A549 (cell line): ENCODE data around the gene ZNF682. TPM values are rescaled to one million over a fixed set of nuclear protein-coding genes. Genes with fewer than 3 reads are reported as not detected.
"Not testable (repeated sequence)": the region's sequence is repeated elsewhere in the genome, so short reads cannot be mapped to it uniquely, and the experiment has no call there.

Experiments used
- ATAC-seq, 2 experiments: fragments of 200-7000 bp in 1 of 2; fragments of >200 bp in 1 of 2; cut with Nextera tagmentation in 1 of 2; cut with Tn5 transposase in 1 of 2; 3 replicates each; pipeline versions ENCODE4 v1.8.0 to v1.9.1; 2018 to 2020; ENCODE audit warnings: mild to moderate bottlenecking in 1 of 2, moderate library complexity in 1 of 2
- CTCF ChIA-PET: fragments of 300-600 bp; sonication (Branson Sonifier 250); formaldehyde crosslinking; extraction: SDS; loops from one replicate; lab custom pipeline; 2021; ENCODE audit warnings: antibody characterized with exemption, inconsistent platforms; lab: Yijun Ruan, JAX
- POLR2A ChIA-PET: fragments of 350-600 bp; formaldehyde crosslinking; extraction: SDS; loops from one replicate; lab custom pipeline; 2021; ENCODE audit warnings: antibody characterized with exemption, inconsistent platforms; lab: Yijun Ruan, JAX
- DNase-seq, 2 experiments: peaks; one replicate each; pipeline versions ENCODE4 v3.0.0 to v3.0.0-alpha.2; 2011 to 2016; ENCODE audit warnings: low read depth in 1 of 2, low spot score in 1 of 2
- FAIRE-seq: peaks from 2 replicates; lab custom pipeline; 2011; peaks lifted over from hg19 to GRCh38; lab: Jason Lieb, UNC
- H3K27ac ChIP-seq, 2 experiments: fragments of >200 bp; sonication (Bioruptor Twin); formaldehyde crosslinking; 3 replicates each; pipeline ENCODE4 v1.5.1; 2016 to 2017
- H3K4me1 ChIP-seq: fragments of >200 bp; sonication (Bioruptor Twin); formaldehyde crosslinking; 3 replicates; pipeline ENCODE4 v1.6.1; 2016
- H3K4me2 ChIP-seq: fragments of >200 bp; sonication (Bioruptor Twin); formaldehyde crosslinking; 3 replicates; pipeline ENCODE4 v1.6.1; 2016
- H3K4me3 ChIP-seq: fragments of >200 bp; sonication (Bioruptor Twin); formaldehyde crosslinking; 3 replicates; pipeline ENCODE4 v1.5.1; 2016
- H3K9me3 ChIP-seq: fragments of >200 bp; sonication (Bioruptor Twin); formaldehyde crosslinking; 3 replicates; pipeline ENCODE4 v1.6.1; 2016
- BCL3 ChIP-seq: fragments of >200 bp; sonication (Bioruptor Twin); formaldehyde crosslinking; IDR thresholded peaks from 3 replicates; pipeline ENCODE4 v1.6.1; 2016
- CBX2 ChIP-seq: fragments of 200-600 bp; sonication (generic); IDR thresholded peaks from 2 replicates; pipeline ENCODE4 v1.6.1; 2016; ENCODE audit warnings: low read depth, mild to moderate bottlenecking, borderline replicate concordance
- CBX8 ChIP-seq: fragments of 200-600 bp; sonication (generic); IDR thresholded peaks from 2 replicates; pipeline ENCODE4 v1.6.1; 2016
- CHD2 ChIP-seq: fragments of 150-350 bp; IDR thresholded peaks from 2 replicates; pipeline ENCODE4 v1.6.1; 2014; ENCODE audit warnings: low read length; ENCODE audit not compliant: partially characterized antibody
- E2F6 ChIP-seq: IDR thresholded peaks from 2 replicates; pipeline ENCODE4 v1.6.1; 2012; ENCODE audit warnings: low read depth, borderline replicate concordance
- EHF ChIP-seq: fragments of 250-450 bp; sonication (Bioruptor Pico); IDR thresholded peaks from 2 replicates; pipeline ENCODE4 v1.5.0; 2020; ENCODE audit warnings: mild to moderate bottlenecking
- EHMT2 ChIP-seq: fragments of 200-600 bp; sonication (generic); IDR thresholded peaks from 2 replicates; pipeline ENCODE4 v1.6.1; 2016; ENCODE audit warnings: antibody characterized with exemption, low read depth, mild to moderate bottlenecking, moderate library complexity
- HMGXB4 ChIP-seq: fragments of 250-450 bp; sonication (Bioruptor Pico); IDR thresholded peaks from 2 replicates; pipeline ENCODE4 v1.5.0; 2021; ENCODE audit warnings: mild to moderate bottlenecking, moderate library complexity, borderline replicate concordance
- HOXA7 ChIP-seq: fragments of 250-450 bp; sonication (Bioruptor Pico); IDR thresholded peaks from 2 replicates; pipeline ENCODE4 v1.5.0; 2020; ENCODE audit warnings: mild to moderate bottlenecking, moderate library complexity
- MAFK ChIP-seq: fragments of 450-650 bp; IDR thresholded peaks from 2 replicates; pipeline ENCODE4 v1.6.1; 2014; ENCODE audit not compliant: partially characterized antibody
- MAX ChIP-seq: IDR thresholded peaks from 2 replicates; pipeline ENCODE4 v1.6.1; 2012
- MYC ChIP-seq: IDR thresholded peaks from 2 replicates; pipeline ENCODE4 v1.6.1; 2012; ENCODE audit warnings: mild to moderate bottlenecking, inconsistent platforms, low read length, improper control_type of control experiment, borderline replicate concordance
- NR3C1 ChIP-seq: fragments of >200 bp; sonication (Bioruptor Twin); formaldehyde crosslinking; IDR thresholded peaks from 3 replicates; pipeline ENCODE4 v1.6.1; 2017
- POLR2A ChIP-seq: IDR thresholded peaks from 2 replicates; pipeline ENCODE4 v1.6.1; 2012; ENCODE audit warnings: mild to moderate bottlenecking, low read length
- RAD21 ChIP-seq, 2 experiments: fragments of >200 bp in 1 of 2; sonication (Bioruptor Twin) in 1 of 2; formaldehyde crosslinking in 1 of 2; IDR thresholded peaks in 1 of 2; conservative IDR thresholded peaks in 1 of 2; 2 replicates in 1 of 2; 3 replicates in 1 of 2; pipeline ENCODE4 v1.6.1; 2012 to 2018; ENCODE audit warnings: inconsistent platforms in 1 of 2
- TP53 ChIP-seq: fragments of 250-450 bp; sonication (Bioruptor Pico); IDR thresholded peaks from 2 replicates; pipeline ENCODE4 v1.5.0; 2021; ENCODE audit warnings: mild to moderate bottlenecking, moderate library complexity
- ZC3H11A ChIP-seq: fragments of 450-650 bp; IDR thresholded peaks from 2 replicates; pipeline ENCODE4 v1.6.1; 2014; ENCODE audit warnings: antibody characterized with exemption, mild to moderate bottlenecking
- WGBS: methylation state at CpG from one replicate; pipeline ENCODE4 v1.1.6; 2017; ENCODE audit errors: missing lambda C conversion rate; 5-methylcytosine and 5-hydroxymethylcytosine counted together
- polyA plus RNA-seq, 4 experiments: library from polyadenylated mRNA; depleted of rRNA in 3 of 4; stranded (reverse); fragments of >200 nt; fragmentation: RNase III in 1 of 4; extraction: RNeasy Plus Mini Kit Qiagen cat#74134 plus additional on column Dnase treatment in 1 of 4; gene quantifications; 2 replicates in 3 of 4; 3 replicates in 1 of 4; pipeline ENCODE4 v1.2.3, GENCODE V29; 2011 to 2017

Gene ZNF682
- polyA plus RNA-seq, 2 of the 4 experiments (the other 2 are of a cell fraction): not detected

- H3K27ac ChIP-seq: no peak overlapping the region
- POLR2A ChIA-PET: no interaction called here
- DNase-seq (no peak), ATAC-seq (no peak), FAIRE-seq (no peak)
- H3K4me1 ChIP-seq: no peaks in the 10 kb centered on the region
- WGBS: 15% methylated on average over 7 of the region's 7 CpGs
- H3K4me2 ChIP-seq: no peak overlapping the region
- CTCF ChIA-PET: no interaction called here
- no peak overlapping the region for H3K4me3 ChIP-seq
- H3K9me3 ChIP-seq: no peaks in the 10 kb centered on the region
- TF ChIP-seq HOXA7 (CRISPR knock-in tag) (no peak), CBX2 (no peak), MAX (no peak), TP53 (no peak), E2F6 (no peak)
These were observed 74.9 kb downstream of the ZNF682 start for GRCh38 chr19:19964416-19964815.

- H3K4me2 ChIP-seq, H3K9me3 ChIP-seq, H3K4me1 ChIP-seq, CTCF ChIA-PET, H3K4me3 ChIP-seq, ATAC-seq, POLR2A ChIA-PET, FAIRE-seq, H3K27ac ChIP-seq: not testable (repeated sequence)
- peak in 1 of 2 experiments; percentile 32; a peak in 1 of 5 replicates for TF ChIP-seq RAD21 (conservative IDR thresholded peaks at IDR 0.05 in 1 of 2, IDR thresholded peaks at IDR 0.05 in 1 of 2)
- 11% methylated on average over 8 of the region's 9 CpGs for WGBS
- peak in 1 of 2 experiments; percentile 9 for DNase-seq
These were observed 80.0 kb downstream of the ZNF682 start for GRCh38 chr19:19959151-19959799.

- FAIRE-seq, POLR2A ChIA-PET, DNase-seq, H3K4me2 ChIP-seq, H3K4me3 ChIP-seq, ATAC-seq, H3K4me1 ChIP-seq, CTCF ChIA-PET, H3K27ac ChIP-seq, H3K9me3 ChIP-seq: not testable (repeated sequence)
- WGBS: 2% methylated on average over 7 of the region's 8 CpGs
These were observed 81.5 kb downstream of the ZNF682 start for GRCh38 chr19:19957766-19958165.

- no peak for FAIRE-seq
- Histone ChIP-seq H3K9me3 (no peaks in the 10 kb centered on the region), H3K27ac (no peak overlapping the region), H3K4me2 (no peak overlapping the region), H3K4me1 (no peaks in the 10 kb centered on the region), H3K4me3 (no peak overlapping the region)
- POLR2A ChIA-PET: no interaction called here
- ATAC-seq: no peak
- TF ChIP-seq CHD2 (no peak), HMGXB4 (no peak)
- 10% methylated on average over 7 of the region's 15 CpGs for WGBS
- no peak for DNase-seq
- CTCF ChIA-PET: interaction anchor here (0.6 kb wide), 1 partner anchor 16 kb away, joined by 4 read pairs; no protein-coding TSS in a partner anchor
These were observed 82.8 kb downstream of the ZNF682 start for GRCh38 chr19:19956434-19957075.

GRCh38 chr19:19955208-19955607, 84.1 kb downstream of the ZNF682 start:
- DNase-seq (no peak), FAIRE-seq (no peak), ATAC-seq (no peak)
- Histone ChIP-seq H3K4me2 (no peak overlapping the region), H3K4me1 (no peaks in the 10 kb centered on the region), H3K27ac (no peak overlapping the region), H3K9me3 (no peaks in the 10 kb centered on the region), H3K4me3 (no peak overlapping the region)
- 4% methylated on average over 4 of the region's 9 CpGs for WGBS
- ChIA-PET CTCF (no interaction called here), POLR2A (no interaction called here)
- TF ChIP-seq NR3C1: no peak
- no peak for TF ChIP-seq MAFK
- TF ChIP-seq POLR2A: no peak
- no peak for TF ChIP-seq CBX8
- no peak for TF ChIP-seq EHF
- no peak for TF ChIP-seq EHMT2
- TF ChIP-seq ZC3H11A: no peak
- no peak for TF ChIP-seq TP53
- no peak for TF ChIP-seq BCL3
- no peak for TF ChIP-seq MYC
- TF ChIP-seq RAD21 (conservative IDR thresholded peaks at IDR 0.05 in 1 of 2, IDR thresholded peaks at IDR 0.05 in 1 of 2): no peak
